OCI-LY1 (cell line): ENCODE measurements around the gene INSM1.

Experiments used
- H2AFZ ChIP-seq: fragments of 200-600 bp; sonication (generic), shearing (Covaris generic); 2 replicates; pipeline ENCODE4 v1.6.0; 2014; ENCODE audit warnings: antibody characterized with exemption, mild to moderate bottlenecking, low read length
- H3F3A ChIP-seq: fragments of 200-600 bp; sonication (generic), shearing (Covaris generic); 2 replicates; pipeline ENCODE4 v1.6.0; 2014; ENCODE audit warnings: mild to moderate bottlenecking, antibody characterized with exemption, low read length, moderate library complexity; ENCODE audit not compliant: insufficient read depth
- H3K27ac ChIP-seq: fragments of 200-600 bp; sonication (generic); 2 replicates; pipeline ENCODE4 v1.5.1; 2014; ENCODE audit warnings: low read length, mixed run types, mild to moderate bottlenecking, low read depth; ENCODE audit not compliant: poor library complexity, severe bottlenecking
- H3K27me3 ChIP-seq: fragments of 200-600 bp; sonication (generic); 2 replicates; pipeline ENCODE4 v1.6.0; 2014; ENCODE audit warnings: antibody characterized with exemption, mild to moderate bottlenecking, low read length, moderate library complexity; ENCODE audit not compliant: insufficient read depth
- H3K36me3 ChIP-seq: fragments of 200-600 bp; sonication (generic); 2 replicates; pipeline ENCODE4 v1.6.1; 2014; ENCODE audit warnings: mild to moderate bottlenecking, antibody characterized with exemption, low read length, moderate library complexity, mixed read lengths; ENCODE audit not compliant: insufficient read depth
- H3K4me1 ChIP-seq: fragments of 200-600 bp; sonication (generic); 2 replicates; pipeline ENCODE4 v1.5.1; 2014; ENCODE audit warnings: mild to moderate bottlenecking, low read length, moderate library complexity; ENCODE audit not compliant: insufficient read depth, severe bottlenecking
- H3K4me2 ChIP-seq: fragments of 200-600 bp; sonication (generic), shearing (Covaris generic); 2 replicates; pipeline ENCODE4 v1.6.1; 2014; ENCODE audit warnings: low read length
- H3K4me3 ChIP-seq: fragments of 200-600 bp; sonication (generic); 2 replicates; pipeline ENCODE4 v1.5.1; 2014; ENCODE audit warnings: low read length, low read depth, mild to moderate bottlenecking, mixed read lengths; ENCODE audit not compliant: poor library complexity, severe bottlenecking
- H3K79me2 ChIP-seq: fragments of 200-600 bp; shearing (Covaris generic); 2 replicates; pipeline ENCODE4 v1.6.1; 2016; ENCODE audit warnings: mixed run types, low read length, mixed read lengths; ENCODE audit not compliant: insufficient read depth
- H3K9ac ChIP-seq: fragments of 200-600 bp; sonication (generic), shearing (Covaris generic); 2 replicates; pipeline ENCODE4 v1.6.1; 2014; ENCODE audit warnings: mild to moderate bottlenecking, low read length, mixed read lengths
- H3K9me2 ChIP-seq: fragments of 200-600 bp; sonication (generic), shearing (Covaris generic); 2 replicates; pipeline ENCODE4 v1.6.1; 2014; ENCODE audit warnings: low read depth, mild to moderate bottlenecking, low read length, mixed read lengths
- H3K9me3 ChIP-seq: fragments of 200-600 bp; shearing (Covaris generic); 2 replicates; pipeline ENCODE4 v1.6.1; 2014; ENCODE audit warnings: low read length, mixed read lengths
- H4K20me1 ChIP-seq: fragments of 200-600 bp; sonication (generic), shearing (Covaris generic); 2 replicates; pipeline ENCODE4 v1.6.0; 2016; ENCODE audit warnings: mild to moderate bottlenecking, low read length; ENCODE audit not compliant: insufficient read depth
- EZH2 ChIP-seq: fragments of 200-600 bp; sonication (generic), shearing (Covaris generic); IDR thresholded peaks from 2 replicates; pipeline ENCODE4 v1.8.0; 2017; ENCODE audit warnings: borderline replicate concordance, mixed run types, mild to moderate bottlenecking, antibody characterized with exemption, low read length, moderate library complexity, mixed read lengths
- TF ChIP-seq, protein P1 (sequence below): fragments of 200-600 bp; sonication (generic), shearing (Covaris generic); IDR thresholded peaks from 2 replicates; pipeline ENCODE4 v1.5.1; 2017; ENCODE audit warnings: mild to moderate bottlenecking, antibody characterized with exemption, low read length, moderate library complexity, mixed read lengths

The INSM1 gene

DNA sequence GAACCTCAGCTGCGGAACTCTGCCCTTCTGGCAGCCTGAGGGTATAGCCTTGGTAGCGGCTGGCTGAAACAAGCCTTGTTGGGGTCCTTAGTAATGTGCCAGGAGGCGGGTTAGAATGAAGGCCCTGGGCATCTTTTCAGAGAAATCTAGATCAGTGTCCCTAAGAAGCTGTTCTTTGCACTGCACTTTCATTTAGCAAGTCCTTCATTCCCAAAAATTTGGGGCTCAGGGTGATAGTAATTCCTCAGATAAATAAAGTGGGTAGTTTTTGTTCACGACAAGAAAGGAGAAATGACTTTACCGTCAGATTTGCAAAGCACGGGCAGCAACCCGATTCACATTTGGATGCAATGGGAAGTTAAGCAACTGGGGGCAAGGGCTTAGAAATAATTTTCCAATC is 3.2 kb downstream of the INSM1 start:
- Histone ChIP-seq H3K79me2 (no peaks in the 10 kb centered on the region), H3K9me2 (no peaks in the 10 kb centered on the region), H3K27me3 (peaks cover 4% of the 10 kb centered on the region; the same call in 1 of the 2 replicates), H3K9ac (no peak overlapping the region), H3K4me1 (no peaks in the 10 kb centered on the region), H3K27ac (no peak overlapping the region), H3F3A (no peaks in the 10 kb centered on the region), H3K36me3 (no peaks in the 10 kb centered on the region), H2AFZ (no peak overlapping the region), H3K4me3 (no peak overlapping the region), H3K9me3 (no peaks in the 10 kb centered on the region), H4K20me1 (no peaks in the 10 kb centered on the region), H3K4me2 (no peak overlapping the region)
- TF ChIP-seq, protein P1, sequence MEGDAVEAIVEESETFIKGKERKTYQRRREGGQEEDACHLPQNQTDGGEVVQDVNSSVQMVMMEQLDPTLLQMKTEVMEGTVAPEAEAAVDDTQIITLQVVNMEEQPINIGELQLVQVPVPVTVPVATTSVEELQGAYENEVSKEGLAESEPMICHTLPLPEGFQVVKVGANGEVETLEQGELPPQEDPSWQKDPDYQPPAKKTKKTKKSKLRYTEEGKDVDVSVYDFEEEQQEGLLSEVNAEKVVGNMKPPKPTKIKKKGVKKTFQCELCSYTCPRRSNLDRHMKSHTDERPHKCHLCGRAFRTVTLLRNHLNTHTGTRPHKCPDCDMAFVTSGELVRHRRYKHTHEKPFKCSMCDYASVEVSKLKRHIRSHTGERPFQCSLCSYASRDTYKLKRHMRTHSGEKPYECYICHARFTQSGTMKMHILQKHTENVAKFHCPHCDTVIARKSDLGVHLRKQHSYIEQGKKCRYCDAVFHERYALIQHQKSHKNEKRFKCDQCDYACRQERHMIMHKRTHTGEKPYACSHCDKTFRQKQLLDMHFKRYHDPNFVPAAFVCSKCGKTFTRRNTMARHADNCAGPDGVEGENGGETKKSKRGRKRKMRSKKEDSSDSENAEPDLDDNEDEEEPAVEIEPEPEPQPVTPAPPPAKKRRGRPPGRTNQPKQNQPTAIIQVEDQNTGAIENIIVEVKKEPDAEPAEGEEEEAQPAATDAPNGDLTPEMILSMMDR: no peak
- TF ChIP-seq EZH2: no peak

DNA sequence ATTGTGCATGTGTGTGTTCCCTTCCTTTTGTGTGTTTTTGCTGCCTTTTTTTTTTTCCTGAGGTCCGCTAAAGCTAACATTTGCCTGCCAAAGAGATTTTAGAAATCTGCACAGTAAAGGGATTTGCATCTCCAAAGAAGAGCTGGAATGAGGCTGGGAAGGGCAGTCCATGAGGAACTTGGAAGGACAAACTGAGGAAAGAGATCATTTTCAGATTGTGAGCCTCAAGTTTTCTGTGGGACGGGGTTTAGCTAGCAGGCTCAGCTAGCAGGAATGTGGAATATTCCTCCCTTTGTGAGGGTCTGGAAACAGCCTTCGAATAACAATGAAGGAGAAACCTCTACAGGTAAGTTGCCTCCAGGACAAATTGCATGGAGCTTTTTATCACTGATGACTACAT is 3.8 kb downstream of the INSM1 start:
- Histone ChIP-seq H3K9ac (no peak overlapping the region), H3K4me2 (no peak overlapping the region), H3K4me3 (no peak overlapping the region), H3F3A (no peaks in the 10 kb centered on the region), H3K9me3 (no peaks in the 10 kb centered on the region), H3K36me3 (no peaks in the 10 kb centered on the region), H3K27ac (no peak overlapping the region), H3K79me2 (no peaks in the 10 kb centered on the region), H3K4me1 (no peaks in the 10 kb centered on the region), H2AFZ (no peak overlapping the region), H3K9me2 (no peaks in the 10 kb centered on the region), H3K27me3 (peaks cover 4% of the 10 kb centered on the region; the same call in 1 of the 2 replicates), H4K20me1 (no peaks in the 10 kb centered on the region)
- TF ChIP-seq EZH2: no peak
- TF ChIP-seq, protein P1: no peak

DNA sequence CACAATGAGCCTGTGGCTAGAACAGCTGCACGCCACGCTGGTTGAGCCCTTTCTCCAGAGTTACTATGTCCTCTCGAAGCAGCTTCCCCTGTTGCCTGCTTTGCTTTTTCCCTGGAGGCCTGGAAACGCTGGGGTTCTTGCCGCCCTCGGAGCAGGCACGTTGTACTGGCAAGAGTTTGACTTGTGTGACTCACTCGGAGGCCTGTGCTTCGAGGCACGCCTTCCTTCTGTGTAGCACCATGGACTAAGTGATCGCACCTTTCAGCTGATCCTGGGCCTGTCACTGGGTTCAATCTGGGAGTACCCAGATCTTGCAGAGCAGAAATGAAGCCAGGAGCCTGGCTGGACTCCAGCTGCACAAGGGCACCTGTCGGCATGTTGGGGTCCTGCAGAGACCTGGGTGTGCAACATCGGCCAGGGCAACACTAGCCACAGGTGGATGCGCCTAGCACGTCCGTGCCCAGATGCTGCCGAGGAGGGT is 5.2 kb downstream of the INSM1 start:
- TF ChIP-seq EZH2: no peak
- TF ChIP-seq, protein P1: no peak
- peaks cover 4% of the 10 kb centered on the region; the same call in 1 of the 2 replicates for H3K27me3 ChIP-seq

More for the DNA sequence above, 5.2 kb downstream of the INSM1 start:
- Histone ChIP-seq H3K4me3 (no peak overlapping the region), H3K27ac (no peak overlapping the region), H3K9me3 (no peaks in the 10 kb centered on the region), H3K9me2 (no peaks in the 10 kb centered on the region), H3F3A (no peaks in the 10 kb centered on the region), H3K36me3 (no peaks in the 10 kb centered on the region), H3K79me2 (no peaks in the 10 kb centered on the region), H4K20me1 (no peaks in the 10 kb centered on the region), H3K9ac (no peak overlapping the region), H3K4me2 (no peak overlapping the region), H3K4me1 (no peaks in the 10 kb centered on the region), H2AFZ (no peak overlapping the region)
